ENCODE measurements around the gene GABRG3.

DNA sequence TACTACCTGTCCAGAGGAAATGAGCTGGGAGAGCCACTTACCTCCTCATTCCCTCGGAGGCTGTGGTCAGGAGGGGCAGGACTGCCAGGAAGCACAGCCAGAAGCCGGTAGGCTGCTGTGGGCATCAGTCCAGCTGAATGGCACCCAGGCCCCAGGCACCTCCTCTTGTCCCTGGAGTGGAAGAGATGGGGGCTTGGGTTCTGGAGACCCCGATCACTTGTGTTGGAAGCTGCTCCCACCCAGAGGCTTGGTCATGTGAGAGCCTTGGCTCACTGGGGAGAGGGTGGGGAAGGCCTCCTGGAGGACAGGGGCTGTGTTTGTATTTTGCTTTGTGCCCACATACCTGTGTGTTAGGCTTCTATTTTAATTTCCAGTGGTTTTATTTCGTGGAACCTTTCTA is 261.9 kb downstream of the GABRG3 start:
- TF ChIP-seq, protein P1, sequence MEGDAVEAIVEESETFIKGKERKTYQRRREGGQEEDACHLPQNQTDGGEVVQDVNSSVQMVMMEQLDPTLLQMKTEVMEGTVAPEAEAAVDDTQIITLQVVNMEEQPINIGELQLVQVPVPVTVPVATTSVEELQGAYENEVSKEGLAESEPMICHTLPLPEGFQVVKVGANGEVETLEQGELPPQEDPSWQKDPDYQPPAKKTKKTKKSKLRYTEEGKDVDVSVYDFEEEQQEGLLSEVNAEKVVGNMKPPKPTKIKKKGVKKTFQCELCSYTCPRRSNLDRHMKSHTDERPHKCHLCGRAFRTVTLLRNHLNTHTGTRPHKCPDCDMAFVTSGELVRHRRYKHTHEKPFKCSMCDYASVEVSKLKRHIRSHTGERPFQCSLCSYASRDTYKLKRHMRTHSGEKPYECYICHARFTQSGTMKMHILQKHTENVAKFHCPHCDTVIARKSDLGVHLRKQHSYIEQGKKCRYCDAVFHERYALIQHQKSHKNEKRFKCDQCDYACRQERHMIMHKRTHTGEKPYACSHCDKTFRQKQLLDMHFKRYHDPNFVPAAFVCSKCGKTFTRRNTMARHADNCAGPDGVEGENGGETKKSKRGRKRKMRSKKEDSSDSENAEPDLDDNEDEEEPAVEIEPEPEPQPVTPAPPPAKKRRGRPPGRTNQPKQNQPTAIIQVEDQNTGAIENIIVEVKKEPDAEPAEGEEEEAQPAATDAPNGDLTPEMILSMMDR (IDR thresholded peaks at IDR 0.05; ENCODE audit: poor library complexity): no peak
- TF ChIP-seq EZH2 (IDR thresholded peaks at IDR 0.05; ENCODE audit: borderline replicate concordance): no peak
